Mesothelial cell of epicardium (in vitro differentiated cells): ENCODE data around the gene PNMA3. TPM values are rescaled to one million over a fixed set of nuclear protein-coding genes. Genes with fewer than 3 reads are reported as not detected.
"Not testable (repeated sequence)": the region's sequence is repeated elsewhere in the genome, so short reads cannot be mapped to it uniquely, and the experiment has no call there.

Experiments
- DNase-seq, 2 experiments: peaks; one replicate each; pipeline ENCODE4 v3.0.0; 2021; ENCODE audit warnings: low spot score in 2 of 2; ENCODE audit not compliant: unreplicated experiment in 2 of 2
- H3K27ac Mint-ChIP-seq: 2 replicates; pipeline ENCODE4 v1.8.0; 2021; ENCODE audit warnings: mixed read lengths
- H3K27me3 Mint-ChIP-seq: 2 replicates; pipeline ENCODE4 v1.8.0; 2021; ENCODE audit warnings: low read depth, mixed read lengths
- H3K36me3 Mint-ChIP-seq: 2 replicates; pipeline ENCODE4 v1.8.0; 2021; ENCODE audit warnings: mixed read lengths
- H3K4me1 Mint-ChIP-seq: 2 replicates; pipeline ENCODE4 v1.8.0; 2021; ENCODE audit warnings: mixed read lengths
- H3K4me3 Mint-ChIP-seq: 2 replicates; pipeline ENCODE4 v1.8.0; 2021; ENCODE audit warnings: mild to moderate bottlenecking, moderate library complexity, mixed read lengths
- H3K9me3 Mint-ChIP-seq: 2 replicates; pipeline ENCODE4 v1.8.0; 2021; ENCODE audit warnings: mixed read lengths
- total RNA-seq: library from RNA; stranded (reverse); gene quantifications from 3 replicates; pipeline ENCODE4 v1.2.1, GENCODE V29; 2021
- TF ChIP-seq, protein P1 (sequence below): fragments of 200-600 bp; sonication (generic); IDR thresholded peaks from one replicate; pipeline ENCODE4 v1.5.0; 2021; ENCODE audit warnings: antibody characterized with exemption; ENCODE audit not compliant: unreplicated experiment

PNMA3 gene
- total RNA-seq, 1 donor from 2014 or later, result 10.7 TPM

DNA sequence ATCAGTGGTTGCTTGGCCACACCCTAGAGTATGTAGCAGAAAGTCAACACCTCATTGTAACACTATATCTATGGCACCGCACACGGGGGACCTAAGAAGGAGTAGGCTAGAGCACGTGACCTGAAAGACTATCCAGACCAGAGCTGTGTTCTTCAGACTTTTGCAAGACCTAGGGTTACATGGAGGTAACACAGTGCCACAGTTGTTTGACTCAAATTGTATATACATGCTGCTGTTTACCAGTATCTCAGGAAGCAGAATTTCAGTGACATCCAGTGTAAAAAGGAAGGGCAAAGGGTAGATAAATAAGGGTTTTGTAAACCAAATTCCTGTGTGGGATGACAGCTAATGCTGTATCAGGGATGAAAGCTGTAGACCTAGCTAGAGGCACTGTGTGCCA is 46.1 kb downstream of the PNMA3 start:
- Mint-ChIP-seq H3K4me1 (no peaks in the 10 kb centered on the region), H3K27ac (no peak overlapping the region), H3K36me3 (no peaks in the 10 kb centered on the region), H3K9me3 (peaks cover 48% of the 10 kb centered on the region), H3K27me3 (no peaks in the 10 kb centered on the region), H3K4me3 (no peak overlapping the region)
- TF ChIP-seq, protein P1, sequence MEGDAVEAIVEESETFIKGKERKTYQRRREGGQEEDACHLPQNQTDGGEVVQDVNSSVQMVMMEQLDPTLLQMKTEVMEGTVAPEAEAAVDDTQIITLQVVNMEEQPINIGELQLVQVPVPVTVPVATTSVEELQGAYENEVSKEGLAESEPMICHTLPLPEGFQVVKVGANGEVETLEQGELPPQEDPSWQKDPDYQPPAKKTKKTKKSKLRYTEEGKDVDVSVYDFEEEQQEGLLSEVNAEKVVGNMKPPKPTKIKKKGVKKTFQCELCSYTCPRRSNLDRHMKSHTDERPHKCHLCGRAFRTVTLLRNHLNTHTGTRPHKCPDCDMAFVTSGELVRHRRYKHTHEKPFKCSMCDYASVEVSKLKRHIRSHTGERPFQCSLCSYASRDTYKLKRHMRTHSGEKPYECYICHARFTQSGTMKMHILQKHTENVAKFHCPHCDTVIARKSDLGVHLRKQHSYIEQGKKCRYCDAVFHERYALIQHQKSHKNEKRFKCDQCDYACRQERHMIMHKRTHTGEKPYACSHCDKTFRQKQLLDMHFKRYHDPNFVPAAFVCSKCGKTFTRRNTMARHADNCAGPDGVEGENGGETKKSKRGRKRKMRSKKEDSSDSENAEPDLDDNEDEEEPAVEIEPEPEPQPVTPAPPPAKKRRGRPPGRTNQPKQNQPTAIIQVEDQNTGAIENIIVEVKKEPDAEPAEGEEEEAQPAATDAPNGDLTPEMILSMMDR, result no peak
- DNase-seq, result no peak

- not testable (repeated sequence) for H3K27ac Mint-ChIP-seq, H3K4me3 Mint-ChIP-seq, H3K27me3 Mint-ChIP-seq, H3K4me1 Mint-ChIP-seq, DNase-seq, H3K36me3 Mint-ChIP-seq
- peaks cover 48% of the 10 kb centered on the region for H3K9me3 Mint-ChIP-seq
Measured at GRCh38 chrX:153104959-153105358, 48.7 kb downstream of the PNMA3 start.

DNA sequence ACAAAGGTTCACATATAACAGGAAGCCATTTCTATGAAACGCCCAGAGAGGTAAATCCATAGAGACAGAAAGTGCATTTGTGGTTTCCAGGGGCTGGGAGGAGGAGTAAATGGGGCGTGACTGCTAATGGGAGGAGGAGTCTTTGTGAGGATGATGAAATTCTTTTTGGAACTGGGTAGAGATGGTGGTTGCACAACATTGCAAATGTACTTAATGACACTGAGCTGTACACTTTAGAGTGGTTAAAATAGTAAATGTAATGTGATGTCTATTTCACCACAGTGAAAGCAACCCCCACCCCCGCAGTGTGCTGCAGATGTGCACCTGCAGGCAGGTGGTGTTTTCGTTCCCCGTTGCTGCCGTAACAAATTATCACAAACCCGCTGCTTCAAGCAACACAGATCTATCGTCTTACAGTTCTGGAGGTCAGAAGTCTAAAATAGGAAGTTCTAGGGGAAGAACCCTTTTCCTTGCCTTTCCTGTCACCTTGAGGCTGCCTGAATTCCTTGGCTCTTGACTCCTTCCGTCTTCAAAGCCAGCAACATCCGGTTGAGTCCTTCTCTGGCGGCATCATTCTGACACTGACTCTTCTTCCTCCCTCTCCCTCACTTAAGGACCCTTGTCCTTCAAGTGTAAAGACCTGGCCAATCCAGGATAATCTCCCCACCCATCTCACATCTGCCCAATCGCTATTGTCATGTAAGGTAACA is 50.0 kb downstream of the PNMA3 start:
- not testable (repeated sequence) for H3K4me1 Mint-ChIP-seq, H3K36me3 Mint-ChIP-seq, H3K27ac Mint-ChIP-seq, H3K27me3 Mint-ChIP-seq, H3K4me3 Mint-ChIP-seq, DNase-seq
- H3K9me3 Mint-ChIP-seq, result peaks cover 35% of the 10 kb centered on the region

Other genes with a start within 250 kb of the PNMA3 start
- gene CETN2, start 225.7 kb upstream of the PNMA3 start, total RNA-seq, result 31.1 to 35.4 TPM (median 34.9 TPM) in 3 replicates
- gene NSDHL, start 225.4 kb upstream of the PNMA3 start, total RNA-seq, result 21.0 to 21.4 TPM (median 21.1 TPM) in 3 replicates
- gene ZNF185, start 158.4 kb upstream of the PNMA3 start, total RNA-seq, result 31.8 to 35.3 TPM (median 32.8 TPM) in 3 replicates
- not detected in 3 replicates for gene PNMA5, start 62.4 kb upstream of the PNMA3 start, total RNA-seq
- gene PNMA6A, start 16.0 kb downstream of the PNMA3 start, total RNA-seq, result 4.9 to 5.2 TPM (median 5.1 TPM) in 3 replicates
- not detected in 3 replicates for gene MAGEA1, start 122.8 kb downstream of the PNMA3 start, total RNA-seq